Peyer's patch (tissue), 4 donors: ENCODE measurements around the gene CCDC159.

Experiments
- CTCF ChIP-seq, 6 experiments: fragments of 450-650 bp in 4 of 6; fragments of 200-600 bp in 2 of 6; sonication (generic) in 1 of 6; IDR thresholded peaks; one replicate each; pipeline ENCODE4 v1.5.1; 2017 to 2019; ENCODE audit warnings: antibody characterized with exemption in 6 of 6, mild to moderate bottlenecking in 3 of 6, moderate library complexity in 1 of 6
- POLR2A ChIP-seq, 2 donors: fragments of 450-650 bp; IDR thresholded peaks; one replicate each; pipeline ENCODE4 v1.5.1; 2017; ENCODE audit warnings: antibody characterized with exemption in 2 of 2, mild to moderate bottlenecking in 2 of 2, moderate library complexity in 2 of 2

DNA sequence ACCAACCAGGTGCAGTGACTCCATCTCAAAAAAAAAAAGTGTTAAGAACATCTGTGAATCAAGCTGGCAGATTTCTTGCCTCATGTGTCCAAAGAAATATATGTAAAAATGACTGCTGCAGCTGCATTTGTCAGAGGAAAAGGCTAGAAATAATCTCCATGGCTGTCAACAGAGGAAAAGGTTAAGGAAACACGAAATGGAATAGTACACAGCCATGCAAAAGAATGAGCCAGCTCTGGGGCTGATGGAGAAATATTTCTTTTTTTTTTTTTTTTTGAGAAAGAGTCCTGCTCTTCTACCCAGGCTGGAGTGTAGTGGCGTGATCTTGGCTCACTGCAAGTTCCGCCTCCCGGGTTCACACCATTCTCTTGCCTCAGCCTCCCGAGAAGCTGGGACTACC lies 13.5 kb upstream of the CCDC159 start:
- TF ChIP-seq CTCF (IDR thresholded peaks at IDR 0.05) (no peak), POLR2A (IDR thresholded peaks at IDR 0.05) (no peak)
